Peyer's patch (tissue), 4 donors: ENCODE results near the gene TRIM27.
"Not testable (repeated sequence)": the region's sequence is repeated elsewhere in the genome, so short reads cannot be mapped to it uniquely, and the experiment has no call there.

Source experiments
- CTCF ChIP-seq, 6 experiments: fragments of 450-650 bp in 4 of 6; fragments of 200-600 bp in 2 of 6; sonication (generic) in 1 of 6; IDR thresholded peaks; one replicate each; pipeline ENCODE4 v1.5.1; 2017 to 2019; ENCODE audit warnings: antibody characterized with exemption in 6 of 6, mild to moderate bottlenecking in 3 of 6, moderate library complexity in 1 of 6
- POLR2A ChIP-seq, 2 donors: fragments of 450-650 bp; IDR thresholded peaks; one replicate each; pipeline ENCODE4 v1.5.1; 2017; ENCODE audit warnings: antibody characterized with exemption in 2 of 2, mild to moderate bottlenecking in 2 of 2, moderate library complexity in 2 of 2

GRCh38 chr6:28872157-28872817 is 51.5 kb downstream of the TRIM27 start:
- TF ChIP-seq POLR2A, CTCF (IDR thresholded peaks at IDR 0.05): not testable (repeated sequence)
